ENCODE data around the gene HHIPL1. TPM values are rescaled to one million over a fixed set of nuclear protein-coding genes. Genes with fewer than 3 reads are reported as not detected.

Gene HHIPL1
- total RNA-seq, 2 donors from 2014 or later: 3.0 to 3.4 TPM

GRCh38 chr14:99674064-99674650 is 29.2 kb downstream of the HHIPL1 start:
- no peaks in the 10 kb centered on the region for H3K36me3 Mint-ChIP-seq (ENCODE audit: low read depth)
- no peaks in the 10 kb centered on the region for H3K27me3 ChIP-seq (ENCODE audit: control insufficient read depth, insufficient read depth, low read length, poor library complexity, severe bottlenecking)
- H3K9ac ChIP-seq (ENCODE audit: extremely low read depth, low read length, poor library complexity, severe bottlenecking): no peak overlapping the region
- TF ChIP-seq, protein P1, sequence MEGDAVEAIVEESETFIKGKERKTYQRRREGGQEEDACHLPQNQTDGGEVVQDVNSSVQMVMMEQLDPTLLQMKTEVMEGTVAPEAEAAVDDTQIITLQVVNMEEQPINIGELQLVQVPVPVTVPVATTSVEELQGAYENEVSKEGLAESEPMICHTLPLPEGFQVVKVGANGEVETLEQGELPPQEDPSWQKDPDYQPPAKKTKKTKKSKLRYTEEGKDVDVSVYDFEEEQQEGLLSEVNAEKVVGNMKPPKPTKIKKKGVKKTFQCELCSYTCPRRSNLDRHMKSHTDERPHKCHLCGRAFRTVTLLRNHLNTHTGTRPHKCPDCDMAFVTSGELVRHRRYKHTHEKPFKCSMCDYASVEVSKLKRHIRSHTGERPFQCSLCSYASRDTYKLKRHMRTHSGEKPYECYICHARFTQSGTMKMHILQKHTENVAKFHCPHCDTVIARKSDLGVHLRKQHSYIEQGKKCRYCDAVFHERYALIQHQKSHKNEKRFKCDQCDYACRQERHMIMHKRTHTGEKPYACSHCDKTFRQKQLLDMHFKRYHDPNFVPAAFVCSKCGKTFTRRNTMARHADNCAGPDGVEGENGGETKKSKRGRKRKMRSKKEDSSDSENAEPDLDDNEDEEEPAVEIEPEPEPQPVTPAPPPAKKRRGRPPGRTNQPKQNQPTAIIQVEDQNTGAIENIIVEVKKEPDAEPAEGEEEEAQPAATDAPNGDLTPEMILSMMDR (conservative IDR thresholded peaks at IDR 0.05): no peak
- H3K4me1 ChIP-seq (ENCODE audit: control insufficient read depth, insufficient read depth, low read length): peaks cover 7% of the 10 kb centered on the region
- no peak for DNase-seq
- H3K4me1 Mint-ChIP-seq: peaks cover 21% of the 10 kb centered on the region
- no peaks in the 10 kb centered on the region for H3K27me3 Mint-ChIP-seq (ENCODE audit: insufficient read depth)
- no peak overlapping the region for H3K4me3 Mint-ChIP-seq
- H3K4me3 ChIP-seq (ENCODE audit: low read length): no peak overlapping the region
- WGBS, 2 experiments (ENCODE audit: insufficient coverage in 1 of 2, insufficient read length in 1 of 2): 84 to 96% methylated on average over 7 to 9 of the region's 9 CpGs
- no peak overlapping the region for H3K27ac ChIP-seq (ENCODE audit: low read depth, low read length)
- no peaks in the 10 kb centered on the region for H3K36me3 ChIP-seq (ENCODE audit: control insufficient read depth, insufficient read depth, low read length)
- peaks cover 21% of the 10 kb centered on the region for H3K9me3 Mint-ChIP-seq
- peaks cover 16% of the 10 kb centered on the region for H3K9me3 ChIP-seq (ENCODE audit: control insufficient read depth, low read length)
- no peak overlapping the region for H3K27ac Mint-ChIP-seq

DNA sequence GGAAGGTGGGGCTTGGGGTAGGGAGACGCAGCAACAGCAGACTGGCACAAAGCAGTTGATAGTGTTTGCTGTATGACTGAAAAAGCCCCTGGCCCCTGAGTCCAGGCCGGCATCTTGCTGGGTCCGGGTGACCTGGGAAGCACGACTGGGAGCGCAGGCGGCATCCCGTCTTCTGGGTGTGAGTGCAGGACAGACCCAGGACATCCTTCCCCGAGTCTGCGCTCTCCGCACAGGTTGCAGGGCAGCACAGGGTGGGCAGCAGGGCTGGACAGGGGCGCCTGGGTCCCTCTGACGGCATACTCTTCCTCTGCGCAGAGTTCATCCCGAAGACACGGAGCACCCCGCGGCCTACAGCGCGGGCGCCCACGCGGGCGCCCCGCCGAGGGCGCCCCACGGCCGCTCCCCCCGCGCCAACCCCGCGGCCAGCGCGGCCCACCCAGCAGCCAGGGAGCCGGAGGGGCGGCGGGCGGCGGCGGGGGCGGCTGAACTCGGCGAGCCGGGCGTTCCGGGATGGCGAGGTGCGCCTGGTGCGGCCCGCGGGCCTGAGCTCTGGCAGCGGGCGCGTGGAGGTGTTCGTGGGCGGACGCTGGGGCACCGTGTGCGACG is 29.9 kb downstream of the HHIPL1 start:
- H3K4me1 ChIP-seq (ENCODE audit: control insufficient read depth, insufficient read depth, low read length): peaks cover 7% of the 10 kb centered on the region
- no peak overlapping the region for H3K9ac ChIP-seq (ENCODE audit: extremely low read depth, low read length, poor library complexity, severe bottlenecking)
- Mint-ChIP-seq H3K4me3 (no peak overlapping the region), H3K9me3 (peaks cover 22% of the 10 kb centered on the region), H3K27ac (no peak overlapping the region), H3K36me3 (ENCODE audit: low read depth) (no peaks in the 10 kb centered on the region), H3K4me1 (peaks cover 21% of the 10 kb centered on the region), H3K27me3 (ENCODE audit: insufficient read depth) (no peaks in the 10 kb centered on the region)
- H3K4me3 ChIP-seq (ENCODE audit: low read length): no peak overlapping the region
- no peak overlapping the region for H3K27ac ChIP-seq (ENCODE audit: low read depth, low read length)
- no peak for DNase-seq
- no peaks in the 10 kb centered on the region for H3K36me3 ChIP-seq (ENCODE audit: control insufficient read depth, insufficient read depth, low read length)
- H3K9me3 ChIP-seq (ENCODE audit: control insufficient read depth, low read length): peaks cover 16% of the 10 kb centered on the region
- TF ChIP-seq, protein P1 (conservative IDR thresholded peaks at IDR 0.05): no peak
- 95 to 96% methylated on average over 46 to 60 of the region's 60 CpGs for WGBS, 2 experiments (ENCODE audit: insufficient coverage in 1 of 2, insufficient read length in 1 of 2)
- H3K27me3 ChIP-seq (ENCODE audit: control insufficient read depth, insufficient read depth, low read length, poor library complexity, severe bottlenecking): no peaks in the 10 kb centered on the region

DNA sequence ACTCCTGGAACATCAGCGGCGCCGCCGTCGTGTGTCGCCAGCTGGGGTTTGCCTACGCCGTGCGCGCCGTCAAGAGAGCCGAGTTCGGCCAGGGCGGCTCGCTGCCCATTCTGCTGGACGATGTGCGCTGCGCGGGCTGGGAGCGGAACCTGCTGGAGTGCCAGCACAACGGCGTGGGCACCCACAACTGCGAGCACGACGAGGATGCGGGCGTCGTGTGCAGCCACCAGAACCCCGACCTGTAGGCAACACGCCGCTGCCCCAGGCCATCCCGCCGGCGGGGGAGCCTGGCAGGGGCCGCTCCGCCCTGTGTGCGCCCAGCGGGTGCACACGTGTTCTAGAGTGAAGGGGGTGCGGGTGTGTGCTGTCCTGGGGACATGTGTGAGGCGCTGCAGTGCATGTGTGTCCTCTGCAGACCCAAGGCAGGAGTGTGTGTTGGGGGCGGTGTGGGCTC is 30.5 kb downstream of the HHIPL1 start:
- H3K4me3 Mint-ChIP-seq: no peak overlapping the region
- no peaks in the 10 kb centered on the region for H3K36me3 Mint-ChIP-seq (ENCODE audit: low read depth)
- H3K36me3 ChIP-seq (ENCODE audit: control insufficient read depth, insufficient read depth, low read length): no peaks in the 10 kb centered on the region
- H3K9me3 Mint-ChIP-seq: peaks cover 22% of the 10 kb centered on the region
- TF ChIP-seq, protein P1 (conservative IDR thresholded peaks at IDR 0.05): no peak
- no peak overlapping the region for H3K27ac Mint-ChIP-seq
- H3K27me3 Mint-ChIP-seq (ENCODE audit: insufficient read depth): no peaks in the 10 kb centered on the region
- no peak overlapping the region for H3K9ac ChIP-seq (ENCODE audit: extremely low read depth, low read length, poor library complexity, severe bottlenecking)
- 96% methylated on average over 31 to 42 of the region's 42 CpGs for WGBS, 2 experiments (ENCODE audit: insufficient coverage in 1 of 2, insufficient read length in 1 of 2)
- no peak for DNase-seq
- H3K4me1 Mint-ChIP-seq: peaks cover 21% of the 10 kb centered on the region
- H3K27me3 ChIP-seq (ENCODE audit: control insufficient read depth, insufficient read depth, low read length, poor library complexity, severe bottlenecking): no peaks in the 10 kb centered on the region
- peaks cover 16% of the 10 kb centered on the region for H3K9me3 ChIP-seq (ENCODE audit: control insufficient read depth, low read length)
- H3K4me1 ChIP-seq (ENCODE audit: control insufficient read depth, insufficient read depth, low read length): peaks cover 7% of the 10 kb centered on the region
- no peak overlapping the region for H3K27ac ChIP-seq (ENCODE audit: low read depth, low read length)
- H3K4me3 ChIP-seq (ENCODE audit: low read length): no peak overlapping the region
